ENCODE data around the gene LIN7A. TPM values are rescaled to one million over a fixed set of nuclear protein-coding genes. Genes with fewer than 3 reads are reported as not detected.

Gene LIN7A
- total and polyA plus RNA-seq, 2 of the 8 experiments (the other 6 are each of a cell fraction or from before 2014, with no cell fraction given): 5.8 to 22.0 TPM

DNA sequence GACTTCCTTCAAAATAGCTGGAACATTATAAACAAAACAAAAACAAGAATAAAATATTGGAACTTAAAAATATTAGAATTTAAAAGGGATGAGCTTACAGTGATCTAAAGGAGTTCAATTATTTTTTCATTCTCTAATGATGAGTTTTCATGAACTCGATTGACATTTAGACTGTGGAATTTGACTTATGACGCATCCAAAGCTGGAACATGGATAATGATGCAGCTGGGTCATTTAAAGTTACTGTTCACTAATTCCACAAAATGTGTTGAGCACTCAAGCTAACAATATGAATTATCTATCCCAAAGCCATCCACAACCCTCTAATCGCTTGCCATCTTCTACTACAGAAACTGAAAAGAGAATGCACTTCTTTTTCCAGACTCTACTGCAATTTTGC lies 42.5 kb downstream of the LIN7A start (continued):
- TF ChIP-seq, protein P1, sequence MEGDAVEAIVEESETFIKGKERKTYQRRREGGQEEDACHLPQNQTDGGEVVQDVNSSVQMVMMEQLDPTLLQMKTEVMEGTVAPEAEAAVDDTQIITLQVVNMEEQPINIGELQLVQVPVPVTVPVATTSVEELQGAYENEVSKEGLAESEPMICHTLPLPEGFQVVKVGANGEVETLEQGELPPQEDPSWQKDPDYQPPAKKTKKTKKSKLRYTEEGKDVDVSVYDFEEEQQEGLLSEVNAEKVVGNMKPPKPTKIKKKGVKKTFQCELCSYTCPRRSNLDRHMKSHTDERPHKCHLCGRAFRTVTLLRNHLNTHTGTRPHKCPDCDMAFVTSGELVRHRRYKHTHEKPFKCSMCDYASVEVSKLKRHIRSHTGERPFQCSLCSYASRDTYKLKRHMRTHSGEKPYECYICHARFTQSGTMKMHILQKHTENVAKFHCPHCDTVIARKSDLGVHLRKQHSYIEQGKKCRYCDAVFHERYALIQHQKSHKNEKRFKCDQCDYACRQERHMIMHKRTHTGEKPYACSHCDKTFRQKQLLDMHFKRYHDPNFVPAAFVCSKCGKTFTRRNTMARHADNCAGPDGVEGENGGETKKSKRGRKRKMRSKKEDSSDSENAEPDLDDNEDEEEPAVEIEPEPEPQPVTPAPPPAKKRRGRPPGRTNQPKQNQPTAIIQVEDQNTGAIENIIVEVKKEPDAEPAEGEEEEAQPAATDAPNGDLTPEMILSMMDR (IDR thresholded peaks at IDR 0.05; ENCODE audit: control extremely low read depth in 1 of 3, insufficient read depth in 1 of 3, low read depth in 1 of 3, low read length in 3 of 3): no peak
- TF ChIP-seq CBX5 (IDR thresholded peaks at IDR 0.05; ENCODE audit: low read depth, low read length) (no peak), EP300 (IDR thresholded peaks at IDR 0.05; ENCODE audit: borderline replicate concordance in 1 of 2, low read depth in 2 of 2, low read length in 2 of 2) (no peak), SP1 (IDR thresholded peaks at IDR 0.05; ENCODE audit: low read depth, low read length) (no peak), BACH1 (IDR thresholded peaks at IDR 0.05; ENCODE audit: low read length) (no peak)
